Measurements from ENCODE around the gene LRRTM4. TPM values are rescaled to one million over a fixed set of nuclear protein-coding genes. Genes with fewer than 3 reads are reported as not detected.

LRRTM4 gene
- total RNA-seq, 1 experiment from 2014 or later: 0.23 TPM

- ChIA-PET POLR2A (no interaction called here), CTCF (no interaction called here)
- no peak overlapping the region for H3K4me3 ChIP-seq (ENCODE audit: low read depth in 2 of 2, low read length in 2 of 2)
- H3K27me3 ChIP-seq (ENCODE audit: control insufficient read depth, insufficient read depth, low read length): no peaks in the 10 kb centered on the region
- H3K27ac ChIP-seq (ENCODE audit: low read length): no peak overlapping the region
- H3K4me1 ChIP-seq (ENCODE audit: control insufficient read depth, insufficient read depth, low read length): no peaks in the 10 kb centered on the region
- no TSS peak for BruUV-seq (replicated peaks)
- no peak for ATAC-seq
- intact Hi-C loops (cut with micrococcal nuclease; ENCODE audit: unreplicated experiment) (no loop called here), in situ Hi-C loops (cut with HindIII; ENCODE audit: low pct_unique_long_range_greater_than_20kb, low sequenced_read_pairs) (no loop called here)
- H3K36me3 ChIP-seq (ENCODE audit: control insufficient read depth, insufficient read depth, low read length): no peaks in the 10 kb centered on the region
- no peak for DNase-seq (ENCODE audit: low read depth, low spot score)
- H3K9me3 ChIP-seq (ENCODE audit: control insufficient read depth, insufficient read depth, low read depth, low read length): no peaks in the 10 kb centered on the region
- TF ChIP-seq SIN3A (IDR thresholded peaks at IDR 0.05; ENCODE audit: borderline replicate concordance, insufficient read depth, low read depth, low read length): no peak
These were observed 250.9 kb downstream of the LRRTM4 start for GRCh38 chr2:77271262-77271661.

DNA sequence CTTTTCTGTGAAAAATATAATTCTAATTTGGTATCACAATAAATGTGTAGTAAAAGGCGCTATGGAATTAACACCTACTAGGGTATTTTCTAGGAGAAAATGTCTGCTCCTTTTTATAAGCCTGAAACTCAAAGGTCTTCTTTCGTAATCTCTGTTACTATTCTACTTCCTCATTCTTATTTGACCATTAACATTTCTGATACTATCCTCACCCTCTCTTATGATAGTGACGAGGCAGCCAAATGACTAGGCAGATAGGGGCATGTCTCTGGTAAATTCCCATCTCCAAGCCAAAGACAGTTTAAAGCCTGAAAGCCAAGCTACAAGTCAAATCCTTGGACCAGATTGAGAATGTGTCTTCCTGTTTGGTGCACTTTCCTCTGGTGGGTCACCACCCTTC, 251.7 kb downstream of the LRRTM4 start:
- POLR2A ChIA-PET: no interaction called here

More for the DNA sequence above, 251.7 kb downstream of the LRRTM4 start:
- CTCF ChIA-PET: no interaction called here
- intact Hi-C loops (cut with micrococcal nuclease; ENCODE audit: unreplicated experiment) (no loop called here), in situ Hi-C loops (cut with HindIII; ENCODE audit: low pct_unique_long_range_greater_than_20kb, low sequenced_read_pairs) (no loop called here)
- no peaks in the 10 kb centered on the region for H3K27me3 ChIP-seq (ENCODE audit: control insufficient read depth, insufficient read depth, low read length)
- ATAC-seq: no peak
- BruUV-seq (replicated peaks): no TSS peak
- no peaks in the 10 kb centered on the region for H3K4me1 ChIP-seq (ENCODE audit: control insufficient read depth, insufficient read depth, low read length)
- H3K9me3 ChIP-seq (ENCODE audit: control insufficient read depth, insufficient read depth, low read depth, low read length): no peaks in the 10 kb centered on the region
- H3K4me3 ChIP-seq (ENCODE audit: low read depth in 2 of 2, low read length in 2 of 2): no peak overlapping the region
- TF ChIP-seq SIN3A (IDR thresholded peaks at IDR 0.05; ENCODE audit: borderline replicate concordance, insufficient read depth, low read depth, low read length) (no peak), REST (IDR thresholded peaks at IDR 0.05; ENCODE audit: insufficient read depth in 1 of 2, low read depth in 2 of 2, low read length in 1 of 2) (no peak), POLR2AphosphoS5 (IDR thresholded peaks at IDR 0.05; ENCODE audit: low read depth, low read length) (no peak), CTCF (IDR thresholded peaks at IDR 0.05) (no peak), TCF7L2 (IDR thresholded peaks at IDR 0.05; ENCODE audit: low read depth, low read length) (no peak)
- no peaks in the 10 kb centered on the region for H3K36me3 ChIP-seq (ENCODE audit: control insufficient read depth, insufficient read depth, low read length)
- H3K27ac ChIP-seq (ENCODE audit: low read length): no peak overlapping the region
- no peak for DNase-seq (ENCODE audit: low read depth, low spot score)
